ENCODE measurements around the gene LRRFIP1.
A peak's percentile ranks its signal among the peaks of the same experiment; 100 is the strongest.
"Not testable (repeated sequence)": the region's sequence is repeated elsewhere in the genome, so short reads cannot be mapped to it uniquely, and the experiment has no call there.

LRRFIP1 gene

GRCh38 chr2:237749002-237749401, 121.6 kb downstream of the LRRFIP1 start:
- no peak for DNase-seq

- DNase-seq, result no peak
Measured at GRCh38 chr2:237749961-237750360, 122.6 kb downstream of the LRRFIP1 start.

- DNase-seq, result not testable (repeated sequence)
Measured at GRCh38 chr2:237750441-237750840, 123.1 kb downstream of the LRRFIP1 start.

- no peak for DNase-seq
Measured at GRCh38 chr2:237752761-237753165, 125.4 kb downstream of the LRRFIP1 start.

- DNase-seq, result no peak
Measured at GRCh38 chr2:237754182-237754581, 126.8 kb downstream of the LRRFIP1 start.

GRCh38 chr2:237754626-237755248, 127.3 kb downstream of the LRRFIP1 start:
- no peak for DNase-seq

GRCh38 chr2:237757616-237758015, 130.2 kb downstream of the LRRFIP1 start:
- no peak for DNase-seq

- no peak for DNase-seq
Measured at GRCh38 chr2:237758185-237758584, 130.8 kb downstream of the LRRFIP1 start.

GRCh38 chr2:237759176-237759575, 131.8 kb downstream of the LRRFIP1 start:
- no peak for DNase-seq

GRCh38 chr2:237760506-237761502, 133.4 kb downstream of the LRRFIP1 start:
- no peak for DNase-seq

- DNase-seq, result not testable (repeated sequence)
Measured at GRCh38 chr2:237762291-237763182, 135.2 kb downstream of the LRRFIP1 start.

GRCh38 chr2:237763812-237764211, 136.4 kb downstream of the LRRFIP1 start:
- DNase-seq, result no peak

- DNase-seq, result not testable (repeated sequence)
Measured at GRCh38 chr2:237765122-237765521, 137.7 kb downstream of the LRRFIP1 start.

- DNase-seq, result no peak
Measured at GRCh38 chr2:237765875-237766274, 138.5 kb downstream of the LRRFIP1 start.

GRCh38 chr2:237766340-237766739, 139.0 kb downstream of the LRRFIP1 start:
- no peak for DNase-seq

- no peak for DNase-seq
Measured at GRCh38 chr2:237772513-237772912, 145.1 kb downstream of the LRRFIP1 start.

- no peak for DNase-seq
Measured at GRCh38 chr2:237773826-237774225, 146.4 kb downstream of the LRRFIP1 start.

- DNase-seq, result peak; percentile 18 to 33
Measured at GRCh38 chr2:237774811-237775553, 147.6 kb downstream of the LRRFIP1 start.

- no peak for DNase-seq
Measured at GRCh38 chr2:237779521-237779920, 152.1 kb downstream of the LRRFIP1 start.

GRCh38 chr2:237782181-237782580, 154.8 kb downstream of the LRRFIP1 start:
- DNase-seq, result no peak

GRCh38 chr2:237783678-237784077, 156.3 kb downstream of the LRRFIP1 start:
- not testable (repeated sequence) for DNase-seq

GRCh38 chr2:237786936-237787335, 159.5 kb downstream of the LRRFIP1 start:
- no peak for DNase-seq

Measured in stimulated activated CD4-positive, alpha-beta T cell treated with anti-CD3 and anti-CD28 coated beads, Interleukin-4, amount 100 ng/mL, for 4 hours (primary cell).